ENCODE results near the gene CASZ1.

Gene CASZ1

DNA sequence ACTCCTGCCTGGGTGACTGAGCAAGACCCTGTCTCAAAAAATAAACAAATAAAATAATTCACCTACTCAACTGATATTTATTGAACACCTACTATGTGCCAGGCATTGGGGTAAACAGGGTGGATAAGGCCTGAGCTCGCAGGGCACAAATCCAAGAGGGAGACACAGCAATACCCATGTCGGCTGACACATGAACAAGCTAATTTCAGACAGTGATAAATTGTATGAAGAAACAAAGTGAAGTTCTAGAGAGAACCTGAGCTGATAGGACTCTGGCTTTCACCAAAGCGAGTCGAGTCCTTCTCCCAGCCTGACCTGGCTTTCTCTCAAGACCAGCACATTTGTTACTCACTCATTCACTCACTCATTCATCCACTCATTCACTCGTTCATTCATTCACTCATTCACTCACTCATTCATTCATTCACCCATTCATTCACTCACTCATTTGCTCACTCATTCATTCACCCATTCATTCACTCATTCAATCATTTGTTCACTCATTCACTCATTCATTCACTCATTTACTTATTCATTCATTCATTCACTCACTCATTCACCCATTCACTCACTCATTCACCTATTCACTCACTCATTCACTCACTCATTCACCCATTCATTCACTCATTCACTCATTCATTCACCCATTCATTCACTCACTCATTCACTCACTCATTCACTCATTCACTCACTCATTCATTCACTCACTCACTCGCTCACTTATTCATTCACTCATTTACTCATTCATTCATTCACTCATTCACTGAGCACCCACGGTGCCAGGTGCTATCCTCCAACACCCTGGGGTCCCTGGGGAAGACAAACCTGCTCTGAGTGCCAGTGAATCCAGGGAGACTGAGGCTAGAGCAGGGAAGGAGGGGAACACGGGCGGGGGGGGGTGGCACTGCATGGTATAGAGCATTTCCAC lies 37.4 kb upstream of the CASZ1 start:
- Histone ChIP-seq H3K9me3 (ENCODE audit: control insufficient read depth, low read depth, low read length) (no peaks in the 10 kb centered on the region), H3K9ac (ENCODE audit: low read length) (no peak overlapping the region), H3K27ac (ENCODE audit: low read length) (no peak overlapping the region), H3K4me3 (ENCODE audit: low read length) (no peak overlapping the region), H3K27me3 (ENCODE audit: control insufficient read depth, insufficient read depth, low read length) (no peaks in the 10 kb centered on the region), H3K36me3 (ENCODE audit: control insufficient read depth, low read depth, low read length) (no peaks in the 10 kb centered on the region), H3K4me1 (ENCODE audit: control insufficient read depth, low read depth, low read length) (peaks cover 6% of the 10 kb centered on the region)

DNA sequence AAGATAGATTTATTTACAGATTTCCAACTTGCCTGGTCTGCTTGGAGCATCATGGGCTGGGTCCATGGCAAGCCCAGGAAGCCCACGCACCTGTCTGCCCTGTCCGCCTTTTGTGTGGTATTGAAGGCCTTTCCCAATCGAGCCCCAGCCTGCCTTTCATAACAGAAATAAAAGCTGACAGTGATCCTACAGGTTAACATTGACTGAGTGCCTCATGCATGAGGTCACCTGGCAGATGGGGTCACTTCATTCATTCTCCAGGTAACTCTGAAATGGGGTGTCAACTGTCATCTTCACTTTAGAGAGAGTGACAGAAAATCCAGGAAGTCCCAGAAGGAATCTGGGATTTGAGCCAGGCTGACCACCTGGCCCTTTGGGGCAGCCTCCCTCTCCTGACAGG lies 36.3 kb upstream of the CASZ1 start:
- Histone ChIP-seq H3K36me3 (ENCODE audit: control insufficient read depth, low read depth, low read length) (no peaks in the 10 kb centered on the region), H3K9me3 (ENCODE audit: control insufficient read depth, low read depth, low read length) (no peaks in the 10 kb centered on the region), H3K9ac (ENCODE audit: low read length) (no peak overlapping the region), H3K4me3 (ENCODE audit: low read length) (no peak overlapping the region), H3K27me3 (ENCODE audit: control insufficient read depth, insufficient read depth, low read length) (no peaks in the 10 kb centered on the region), H3K27ac (ENCODE audit: low read length) (no peak overlapping the region), H3K4me1 (ENCODE audit: control insufficient read depth, low read depth, low read length) (peaks cover 3% of the 10 kb centered on the region)

DNA sequence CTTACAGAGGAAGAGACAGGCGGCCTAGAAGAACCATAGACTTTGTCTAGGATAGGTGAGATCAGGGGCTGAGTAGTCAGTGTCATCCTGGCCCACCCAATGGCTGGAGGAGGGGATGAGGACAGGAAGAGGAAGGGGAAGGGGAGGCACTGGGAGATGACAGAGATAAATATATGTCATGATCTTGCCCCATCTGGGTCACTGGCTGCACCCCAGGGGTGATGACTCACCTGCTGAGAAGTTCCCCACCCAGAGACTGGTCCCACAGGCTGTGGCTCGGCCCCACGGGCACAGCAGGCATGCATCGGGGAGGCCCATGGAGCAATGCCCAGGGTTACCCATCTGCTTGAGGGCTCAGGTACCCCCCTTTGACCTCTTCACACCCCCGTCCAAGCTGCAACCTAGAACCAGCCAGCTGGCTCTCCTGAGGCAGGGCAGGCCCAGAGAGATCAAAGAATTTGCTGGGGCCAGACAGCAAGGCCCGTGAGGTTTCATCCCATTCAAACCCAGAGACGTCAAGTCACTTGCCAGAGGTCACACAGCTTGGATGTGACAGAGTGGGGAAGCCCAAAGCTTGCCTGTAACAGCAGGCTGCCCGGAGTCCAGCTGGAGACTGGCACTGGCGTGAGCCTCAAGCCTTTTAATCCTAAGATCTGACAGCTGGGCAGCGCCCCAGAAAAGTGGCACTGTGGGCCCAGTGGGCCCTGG lies 34.7 kb upstream of the CASZ1 start:
- H3K27ac ChIP-seq (ENCODE audit: low read length) = no peak overlapping the region
- H3K4me1 ChIP-seq (ENCODE audit: control insufficient read depth, low read depth, low read length) = peaks cover under 1% of the 10 kb centered on the region
- no peaks in the 10 kb centered on the region for H3K9me3 ChIP-seq (ENCODE audit: control insufficient read depth, low read depth, low read length)
- H3K36me3 ChIP-seq (ENCODE audit: control insufficient read depth, low read depth, low read length) = no peaks in the 10 kb centered on the region
- H3K9ac ChIP-seq (ENCODE audit: low read length) = no peak overlapping the region
- H3K27me3 ChIP-seq (ENCODE audit: control insufficient read depth, insufficient read depth, low read length) = no peaks in the 10 kb centered on the region
- no peak overlapping the region for H3K4me3 ChIP-seq (ENCODE audit: low read length)

DNA sequence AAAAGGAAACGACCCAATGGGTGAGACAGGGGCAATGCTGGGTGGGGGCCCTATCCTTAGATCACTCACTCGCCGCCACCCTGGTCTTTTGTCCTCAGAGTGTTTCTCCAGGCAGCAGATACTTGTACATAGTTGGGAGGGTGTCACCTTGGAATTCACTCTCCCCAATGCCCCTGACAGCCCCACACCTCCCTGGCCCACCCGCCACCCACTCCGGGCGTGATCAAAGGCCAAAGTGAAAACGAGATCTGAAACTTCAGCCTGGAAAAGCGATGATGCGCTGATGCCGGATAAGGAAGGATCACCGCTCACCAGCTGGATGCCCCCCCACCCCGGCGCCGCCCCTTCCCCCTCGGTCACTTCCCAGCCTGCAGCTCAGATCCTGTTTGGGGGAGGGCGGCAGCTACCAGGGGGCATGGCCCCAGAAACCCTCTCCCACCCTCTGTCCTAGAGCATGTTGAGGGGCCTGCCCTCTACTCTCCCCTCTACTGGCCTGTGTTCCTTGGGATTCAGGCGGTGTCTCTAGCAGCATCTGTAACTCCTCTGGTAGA lies 33.6 kb upstream of the CASZ1 start:
- Histone ChIP-seq H3K4me3 (ENCODE audit: low read length) (no peak overlapping the region), H3K27ac (ENCODE audit: low read length) (no peak overlapping the region), H3K27me3 (ENCODE audit: control insufficient read depth, insufficient read depth, low read length) (no peaks in the 10 kb centered on the region), H3K36me3 (ENCODE audit: control insufficient read depth, low read depth, low read length) (no peaks in the 10 kb centered on the region), H3K4me1 (ENCODE audit: control insufficient read depth, low read depth, low read length) (no peaks in the 10 kb centered on the region), H3K9ac (ENCODE audit: low read length) (no peak overlapping the region), H3K9me3 (ENCODE audit: control insufficient read depth, low read depth, low read length) (no peaks in the 10 kb centered on the region)

GRCh38 chr1:10829067-10829818 lies 32.8 kb upstream of the CASZ1 start:
- H3K27me3 ChIP-seq (ENCODE audit: control insufficient read depth, insufficient read depth, low read length) = no peaks in the 10 kb centered on the region
- no peaks in the 10 kb centered on the region for H3K9me3 ChIP-seq (ENCODE audit: control insufficient read depth, low read depth, low read length)
- H3K27ac ChIP-seq (ENCODE audit: low read length) = no peak overlapping the region
- no peaks in the 10 kb centered on the region for H3K4me1 ChIP-seq (ENCODE audit: control insufficient read depth, low read depth, low read length)
- H3K4me3 ChIP-seq (ENCODE audit: low read length) = no peak overlapping the region
- H3K36me3 ChIP-seq (ENCODE audit: control insufficient read depth, low read depth, low read length) = no peaks in the 10 kb centered on the region
- H3K9ac ChIP-seq (ENCODE audit: low read length) = no peak overlapping the region

DNA sequence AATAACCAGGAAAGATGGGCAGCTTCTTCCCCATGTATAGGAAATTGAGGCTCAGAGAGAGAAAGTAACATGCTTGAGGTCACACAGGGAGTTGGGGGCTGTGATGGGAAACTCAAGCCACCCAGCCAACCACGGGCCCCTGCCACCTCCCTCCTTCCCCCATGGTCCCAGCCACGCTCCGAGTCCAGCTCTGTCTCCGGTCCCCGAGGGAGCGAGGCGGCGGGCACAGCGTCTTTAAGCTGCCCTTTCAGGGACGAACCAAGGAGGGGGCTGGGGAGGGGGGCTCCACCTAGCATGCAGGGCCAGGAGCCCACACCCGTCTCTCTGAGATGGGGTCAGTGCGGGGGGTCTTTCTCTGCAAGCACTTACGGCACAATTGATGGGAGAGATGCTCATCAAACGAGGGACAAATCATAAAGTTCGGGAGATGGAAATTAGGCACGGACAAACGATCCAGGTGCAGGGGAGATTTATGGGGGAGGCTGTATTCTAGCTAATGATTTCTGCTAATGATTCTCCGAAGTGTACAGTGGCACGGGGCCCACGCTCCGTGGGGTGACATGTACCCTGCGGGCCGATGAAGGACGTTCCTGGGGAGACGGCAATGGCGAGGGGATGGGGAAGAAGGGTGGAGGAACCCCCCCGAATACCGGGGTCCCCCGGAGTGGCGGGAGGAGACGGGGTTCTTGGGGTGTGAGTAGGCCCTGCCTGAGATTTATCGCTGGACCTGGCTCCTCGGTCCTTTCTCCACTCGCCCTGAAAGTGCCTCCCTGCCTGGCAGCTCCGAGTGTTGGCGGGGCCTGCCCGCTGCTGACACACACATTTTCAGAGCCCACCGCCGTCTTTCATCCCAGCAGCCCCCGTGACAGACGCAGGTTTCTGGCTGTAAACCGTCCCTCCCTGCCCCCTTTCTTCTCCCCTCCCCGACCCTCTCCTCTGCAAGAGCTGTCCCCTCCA lies 31.2 kb upstream of the CASZ1 start:
- no peak overlapping the region for H3K27ac ChIP-seq (ENCODE audit: low read length)
- no peaks in the 10 kb centered on the region for H3K36me3 ChIP-seq (ENCODE audit: control insufficient read depth, low read depth, low read length)
- H3K9ac ChIP-seq (ENCODE audit: low read length) = no peak overlapping the region
- no peaks in the 10 kb centered on the region for H3K9me3 ChIP-seq (ENCODE audit: control insufficient read depth, low read depth, low read length)
- H3K4me3 ChIP-seq (ENCODE audit: low read length) = no peak overlapping the region
- H3K4me1 ChIP-seq (ENCODE audit: control insufficient read depth, low read depth, low read length) = no peaks in the 10 kb centered on the region
- H3K27me3 ChIP-seq (ENCODE audit: control insufficient read depth, insufficient read depth, low read length) = no peaks in the 10 kb centered on the region

GRCh38 chr1:10825592-10825991 lies 29.1 kb upstream of the CASZ1 start:
- no peaks in the 10 kb centered on the region for H3K9me3 ChIP-seq (ENCODE audit: control insufficient read depth, low read depth, low read length)
- no peaks in the 10 kb centered on the region for H3K36me3 ChIP-seq (ENCODE audit: control insufficient read depth, low read depth, low read length)
- no peaks in the 10 kb centered on the region for H3K27me3 ChIP-seq (ENCODE audit: control insufficient read depth, insufficient read depth, low read length)
- no peak overlapping the region for H3K9ac ChIP-seq (ENCODE audit: low read length)
- no peak overlapping the region for H3K27ac ChIP-seq (ENCODE audit: low read length)
- H3K4me3 ChIP-seq (ENCODE audit: low read length) = no peak overlapping the region
- no peaks in the 10 kb centered on the region for H3K4me1 ChIP-seq (ENCODE audit: control insufficient read depth, low read depth, low read length)

DNA sequence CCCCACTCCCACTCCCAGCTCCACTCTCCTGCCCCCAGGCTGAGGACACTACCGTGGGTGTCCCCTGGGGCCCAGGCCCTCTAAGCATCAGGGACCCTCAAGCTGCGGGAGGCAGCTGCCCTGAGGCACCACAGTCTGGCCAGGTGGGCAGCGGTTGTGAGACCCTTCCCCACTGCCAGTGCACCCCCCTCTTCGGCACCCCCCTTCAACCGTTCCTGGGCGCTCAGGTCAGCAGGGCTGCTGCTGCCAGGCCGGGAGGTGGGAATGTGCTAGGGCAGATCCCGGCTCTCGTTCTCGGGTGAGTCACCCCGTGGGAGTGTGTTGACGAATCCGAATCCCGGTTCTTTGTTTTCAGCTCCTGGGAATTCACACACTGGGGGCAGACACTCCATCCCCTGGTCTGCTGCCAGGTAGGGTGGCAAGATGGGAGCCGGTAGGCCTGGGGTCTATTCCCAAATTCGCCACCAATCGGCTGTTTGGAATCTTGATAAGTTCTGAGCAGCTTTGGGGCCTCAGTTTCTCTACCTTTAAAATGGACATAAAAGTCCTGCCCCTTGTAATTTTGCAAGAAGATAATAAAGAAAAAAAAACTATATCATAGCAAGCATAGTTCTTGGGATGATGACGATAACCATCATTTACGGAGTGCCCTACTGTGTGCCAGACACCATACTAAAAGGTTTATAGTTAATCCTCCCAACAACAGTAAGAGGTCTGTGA lies 28.5 kb upstream of the CASZ1 start:
- no peaks in the 10 kb centered on the region for H3K27me3 ChIP-seq (ENCODE audit: control insufficient read depth, insufficient read depth, low read length)
- H3K27ac ChIP-seq (ENCODE audit: low read length) = no peak overlapping the region
- H3K36me3 ChIP-seq (ENCODE audit: control insufficient read depth, low read depth, low read length) = no peaks in the 10 kb centered on the region
- H3K9ac ChIP-seq (ENCODE audit: low read length) = no peak overlapping the region
- no peaks in the 10 kb centered on the region for H3K9me3 ChIP-seq (ENCODE audit: control insufficient read depth, low read depth, low read length)
- no peaks in the 10 kb centered on the region for H3K4me1 ChIP-seq (ENCODE audit: control insufficient read depth, low read depth, low read length)
- no peak overlapping the region for H3K4me3 ChIP-seq (ENCODE audit: low read length)

DNA sequence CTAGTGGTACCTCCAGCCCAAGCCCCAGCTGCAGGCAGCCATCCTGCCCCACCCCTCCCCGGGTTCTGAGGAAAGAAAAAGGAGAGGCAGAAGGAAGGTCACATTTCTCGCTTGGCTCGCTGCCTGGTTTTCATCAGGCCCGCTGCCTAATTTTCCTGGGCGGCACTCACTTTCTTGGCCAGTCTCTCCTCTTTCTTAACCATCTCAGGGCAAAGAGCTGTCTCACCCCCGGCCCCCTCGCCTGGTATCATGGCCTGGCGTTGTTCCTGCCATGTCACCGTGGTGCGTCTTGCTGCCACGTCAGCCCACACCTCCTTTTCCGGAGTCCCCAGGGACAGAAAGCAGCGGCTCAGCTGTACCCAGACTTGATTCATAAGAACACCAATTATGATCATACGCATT lies 26.6 kb upstream of the CASZ1 start:
- Histone ChIP-seq H3K4me3 (ENCODE audit: low read length) (no peak overlapping the region), H3K36me3 (ENCODE audit: control insufficient read depth, low read depth, low read length) (no peaks in the 10 kb centered on the region), H3K9me3 (ENCODE audit: control insufficient read depth, low read depth, low read length) (no peaks in the 10 kb centered on the region), H3K27ac (ENCODE audit: low read length) (no peak overlapping the region), H3K4me1 (ENCODE audit: control insufficient read depth, low read depth, low read length) (no peaks in the 10 kb centered on the region), H3K9ac (ENCODE audit: low read length) (no peak overlapping the region), H3K27me3 (ENCODE audit: control insufficient read depth, insufficient read depth, low read length) (no peaks in the 10 kb centered on the region)

DNA sequence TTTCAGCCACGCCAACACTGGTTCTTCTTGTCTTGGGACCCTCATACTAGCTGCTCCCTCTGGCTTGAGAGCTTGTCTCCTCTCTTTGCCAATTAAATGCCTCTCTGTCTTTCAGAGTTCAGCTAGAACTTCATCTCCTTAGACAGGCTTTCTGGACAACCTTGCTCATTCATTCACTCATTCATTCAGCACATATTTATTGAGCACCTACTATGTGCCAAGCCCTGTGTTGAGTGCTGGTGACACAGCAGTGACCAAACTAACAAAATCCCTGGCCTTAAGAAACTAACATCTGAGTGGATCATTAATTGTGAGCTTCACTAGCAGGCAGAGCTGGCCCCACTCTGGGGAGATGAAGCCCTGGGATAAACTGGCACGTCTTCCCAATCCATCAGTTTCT lies 24.9 kb upstream of the CASZ1 start:
- Histone ChIP-seq H3K9me3 (ENCODE audit: control insufficient read depth, low read depth, low read length) (no peaks in the 10 kb centered on the region), H3K27ac (ENCODE audit: low read length) (no peak overlapping the region), H3K36me3 (ENCODE audit: control insufficient read depth, low read depth, low read length) (no peaks in the 10 kb centered on the region), H3K27me3 (ENCODE audit: control insufficient read depth, insufficient read depth, low read length) (no peaks in the 10 kb centered on the region), H3K9ac (ENCODE audit: low read length) (no peak overlapping the region), H3K4me3 (ENCODE audit: low read length) (no peak overlapping the region), H3K4me1 (ENCODE audit: control insufficient read depth, low read depth, low read length) (no peaks in the 10 kb centered on the region)

Measured in iPS-18a (cell line).